Endothelial cell of umbilical vein (primary cell): Measurements from ENCODE around the gene TRIP10. TPM values are rescaled to one million over a fixed set of nuclear protein-coding genes. Genes with fewer than 3 reads are reported as not detected.

ENCODE experiments used
- BruUV-seq: library from RNA; stranded (reverse); fragments of 400-500 nt; replicated peaks from 2 replicates; lab custom pipeline; 2021; lab: Mats Ljungman, UMichigan
- CTCF ChIA-PET: fragments of 300-600, 350-600 bp; sonication (Branson Sonifier 250); formaldehyde crosslinking; loops from one replicate; lab custom pipeline; 2021; ENCODE audit warnings: antibody characterized with exemption, inconsistent platforms; lab: Charles Lee
- POLR2A ChIA-PET: fragments of 300-600, 350-600 bp; sonication (Branson Sonifier 250); formaldehyde crosslinking; loops from one replicate; lab custom pipeline; 2021; ENCODE audit warnings: antibody characterized with exemption, inconsistent platforms; lab: Charles Lee
- DNase-seq: peaks from one replicate; pipeline ENCODE4 v3.0.0-alpha.2; 2011; ENCODE audit warnings: low read depth, low spot score
- FAIRE-seq: peaks from 2 replicates; lab custom pipeline; 2011; peaks lifted over from hg19 to GRCh38; lab: Jason Lieb, UNC
- H2AFZ ChIP-seq: 2 replicates; pipeline ENCODE4 v1.6.0; 2012; ENCODE audit warnings: low read depth, low read length, control low read depth, inconsistent platforms
- H3K27ac ChIP-seq: 2 replicates; pipeline ENCODE4 v1.5.1; 2011; ENCODE audit warnings: low read depth, mild to moderate bottlenecking, control low read depth, low read length, moderate library complexity; ENCODE audit not compliant: insufficient read depth
- H3K27me3 ChIP-seq, 2 experiments: 2 replicates each; pipeline versions ENCODE4 v1.6.0 to v1.6.1; 2011; ENCODE audit warnings: low read length in 2 of 2, mixed read lengths in 1 of 2; ENCODE audit not compliant: control insufficient read depth in 2 of 2, insufficient read depth in 2 of 2
- H3K36me3 ChIP-seq, 2 experiments: 2 replicates in 1 of 2; 3 replicates in 1 of 2; pipeline ENCODE4 v1.5.1; 2011; ENCODE audit warnings: low read length in 2 of 2, mild to moderate bottlenecking in 1 of 2, moderate library complexity in 1 of 2; ENCODE audit not compliant: control insufficient read depth in 2 of 2, insufficient read depth in 2 of 2; ENCODE audit errors: extremely low read depth in 1 of 2
- H3K4me1 ChIP-seq: 3 replicates; pipeline ENCODE4 v1.5.1; 2011; ENCODE audit warnings: mild to moderate bottlenecking, low read length; ENCODE audit not compliant: control insufficient read depth, insufficient read depth; ENCODE audit errors: extremely low read depth
- H3K4me2 ChIP-seq: 2 replicates; pipeline ENCODE4 v1.6.1; 2011; ENCODE audit warnings: low read length, control low read depth, mixed read lengths; ENCODE audit not compliant: insufficient read depth
- H3K4me3 ChIP-seq, 3 experiments: fragments of 200-600 bp in 1 of 3; sonication (generic), shearing (Covaris generic) in 1 of 3; replicated peaks in 1 of 3; 2 replicates each; pipeline ENCODE4 v1.5.1; 2011 to 2016; ENCODE audit warnings: control low read depth in 3 of 3, low read length in 3 of 3, mild to moderate bottlenecking in 2 of 3, inconsistent platforms in 1 of 3, low read depth in 1 of 3, moderate library complexity in 1 of 3; ENCODE audit not compliant: insufficient read depth in 1 of 3
- H3K79me2 ChIP-seq: 2 replicates; pipeline ENCODE4 v1.6.0; 2012; ENCODE audit warnings: low read length, inconsistent platforms; ENCODE audit not compliant: control insufficient read depth, insufficient read depth
- H3K9ac ChIP-seq: replicated peaks from 2 replicates; pipeline ENCODE3; 2011; ENCODE audit warnings: low read length, control low read depth; ENCODE audit not compliant: insufficient read depth; ENCODE audit errors: extremely low read depth
- H3K9me1 ChIP-seq: replicated peaks from 3 replicates; pipeline ENCODE4 v1.6.0; 2011; ENCODE audit warnings: mild to moderate bottlenecking, low read length; ENCODE audit not compliant: control insufficient read depth, insufficient read depth; ENCODE audit errors: extremely low read depth
- H3K9me3 ChIP-seq: replicated peaks from 2 replicates; pipeline ENCODE4 v1.5.1; 2012; ENCODE audit warnings: low read length, inconsistent platforms; ENCODE audit not compliant: control insufficient read depth, insufficient read depth
- H4K20me1 ChIP-seq: replicated peaks from 2 replicates; pipeline ENCODE3; 2011; ENCODE audit warnings: mild to moderate bottlenecking, low read length; ENCODE audit not compliant: control insufficient read depth, insufficient read depth; ENCODE audit errors: extremely low read depth
- CTCF ChIP-seq, 2 donors: IDR thresholded peaks; 1 replicate in 1 of 2; 2 replicates in 1 of 2; pipeline ENCODE4 v1.5.1; 2011; ENCODE audit warnings: low read length in 2 of 2, mild to moderate bottlenecking in 2 of 2, moderate library complexity in 2 of 2, control low read depth in 1 of 2, inconsistent platforms in 1 of 2, low read depth in 1 of 2; ENCODE audit not compliant: insufficient read depth in 1 of 2; ENCODE audit errors: extremely low read depth in 1 of 2
- EZH2 ChIP-seq: IDR thresholded peaks from 2 replicates; pipeline ENCODE4 v1.6.1; 2012; ENCODE audit warnings: borderline replicate concordance, low read depth, mild to moderate bottlenecking, moderate library complexity, low read length, inconsistent platforms; ENCODE audit not compliant: severe bottlenecking
- FOS ChIP-seq: IDR thresholded peaks from 2 replicates; pipeline ENCODE4 v1.6.1; 2011; ENCODE audit warnings: mild to moderate bottlenecking, low read length, moderate library complexity, borderline replicate concordance; ENCODE audit not compliant: insufficient read depth
- GATA2 ChIP-seq: IDR thresholded peaks from 2 replicates; pipeline ENCODE4 v1.7.0; 2011; ENCODE audit warnings: low read depth, mild to moderate bottlenecking, moderate library complexity, mixed read lengths, low read length; ENCODE audit not compliant: insufficient read length, insufficient read depth
- JUN ChIP-seq: IDR thresholded peaks from 2 replicates; pipeline ENCODE4 v1.6.1; 2011; ENCODE audit warnings: borderline replicate concordance, low read depth; ENCODE audit not compliant: insufficient read length, insufficient read depth
- MAX ChIP-seq: IDR thresholded peaks from 2 replicates; pipeline ENCODE4 v1.6.1; 2011; ENCODE audit not compliant: insufficient read depth, insufficient read length
- MYC ChIP-seq: IDR thresholded peaks from one replicate; pipeline ENCODE4 v1.6.1; 2011; ENCODE audit warnings: mild to moderate bottlenecking, low read depth, low read length
- POLR2A ChIP-seq: IDR thresholded peaks from 2 replicates; pipeline ENCODE4 v1.6.1; 2012; ENCODE audit warnings: low read depth, mild to moderate bottlenecking, control low read depth, low read length
- POLR2AphosphoS5 ChIP-seq: IDR thresholded peaks from 2 replicates; pipeline ENCODE4 v1.6.1; 2012; ENCODE audit warnings: low read depth, mild to moderate bottlenecking, control low read depth, low read length, moderate library complexity; ENCODE audit not compliant: insufficient read depth
- dilution Hi-C: fragments of 300-500 bp; cut with MboI; formaldehyde crosslinking; loops from one replicate; pipeline ENCODE4 v1.15.0; 2019; ENCODE audit warnings: low sequenced_read_pairs; ENCODE audit not compliant: extremely low pct_ligation_motif_present
- intact Hi-C: fragments of 100-400 bp; cut with micrococcal nuclease; formaldehyde crosslinking; loops from one replicate; pipeline ENCODE4 v1.10.0; 2022
- polyA plus RNA-seq, 4 experiments: library from polyadenylated mRNA; depleted of rRNA in 3 of 4; stranded (reverse) in 3 of 4; unstranded in 1 of 4; fragments of >200 nt; gene quantifications; 2 replicates each; pipeline versions ENCODE4 v1.2.1 to v1.2.3, GENCODE V29; 2011 to 2012; ENCODE audit warnings: missing spikeins in 1 of 4
- total RNA-seq: library from RNA; stranded (reverse); gene quantifications from 2 replicates; pipeline ENCODE4 v1.2.3, GENCODE V29; 2021

Gene TRIP10
- total and polyA plus RNA-seq, 2 donors (not counting 3 experiments of a cell fraction or from before 2014, with no cell fraction given), result 28.4 to 69.3 TPM

- ChIA-PET CTCF (no interaction called here), POLR2A (no interaction called here)
- no peak within 1 kb of the TSS for H3K4me2 ChIP-seq
- H3K9me3 ChIP-seq, result no peaks in the 10 kb centered on the region
- TF ChIP-seq CTCF (IDR thresholded peaks at IDR 0.05; ENCODE audit: extremely low read depth in 1 of 2, insufficient read depth in 1 of 2, low read depth in 1 of 2, low read length in 2 of 2), result no peak
- no peak for TF ChIP-seq MYC
- TF ChIP-seq JUN, result no peak
- no peak for TF ChIP-seq FOS
- no peak for TF ChIP-seq POLR2A
- no peak for TF ChIP-seq MAX
- TF ChIP-seq EZH2, result no peak
- TF ChIP-seq POLR2AphosphoS5, result no peak
- no peak for TF ChIP-seq GATA2
- no peaks in the 10 kb centered on the region for H3K27me3 ChIP-seq
- no peaks in the 10 kb centered on the region for H3K4me1 ChIP-seq
- H3K79me2 ChIP-seq, result no peaks in the 10 kb centered on the region
- DNase-seq, result no peak
- FAIRE-seq, result no peak
- H3K9me1 ChIP-seq, result no peaks in the 10 kb centered on the region
- BruUV-seq, result no TSS peak
- no peaks in the 10 kb centered on the region for H4K20me1 ChIP-seq
- H2AFZ ChIP-seq, result no peak within 1 kb of the TSS
- H3K27ac ChIP-seq, result no peak within 1 kb of the TSS
- intact Hi-C loops, result no loop called here
- H3K9ac ChIP-seq, result no peak within 1 kb of the TSS
- dilution Hi-C loops, result no loop called here
- H3K4me3 ChIP-seq, result no peak within 1 kb of the TSS
- no peaks in the 10 kb centered on the region for H3K36me3 ChIP-seq
Measured at GRCh38 chr19:6720369-6721137, 18.9 kb upstream of the TRIP10 start, which contains the start of gene C3. TSS of gene C3 (minus strand) at chr19:6720650. CDS start at chr19:6720589, 61 bp downstream.
